Sigmoid colon (tissue), 7 donors: ENCODE data around the gene TLE1. TPM values are rescaled to one million over a fixed set of nuclear protein-coding genes. Genes with fewer than 3 reads are reported as not detected.
"Not testable (repeated sequence)": the region's sequence is repeated elsewhere in the genome, so short reads cannot be mapped to it uniquely, and the experiment has no call there.

Experiments used
- DNase-seq: peaks from one replicate; pipeline ENCODE4 v3.0.0-alpha.2; 2019
- H3K27ac ChIP-seq, 4 donors: fragments of 200-600 bp; sonication (generic); one replicate each; pipeline ENCODE4 v1.5.1; 2016 to 2019; ENCODE audit warnings: mild to moderate bottlenecking in 1 of 4
- H3K27me3 ChIP-seq, 3 donors: fragments of 200-600 bp; sonication (generic); one replicate each; pipeline ENCODE4 v1.5.1; 2019; ENCODE audit warnings: mild to moderate bottlenecking in 1 of 3
- H3K36me3 ChIP-seq, 4 donors: fragments of 200-600 bp; sonication (generic); one replicate each; pipeline ENCODE4 v1.5.1; 2016 to 2019
- H3K4me1 ChIP-seq, 4 donors: fragments of 200-600 bp; sonication (generic); one replicate each; pipeline ENCODE4 v1.5.1; 2017 to 2019
- H3K4me3 ChIP-seq, 4 donors: fragments of 200-600 bp; sonication (generic); one replicate each; pipeline ENCODE4 v1.5.1; 2017 to 2019; ENCODE audit warnings: mild to moderate bottlenecking in 2 of 4, moderate library complexity in 1 of 4
- H3K9me3 ChIP-seq, 4 donors: fragments of 200-600 bp in 3 of 4; sonication (generic) in 3 of 4; one replicate each; pipeline versions ENCODE4 v1.5.1 to v1.6.1; 2013 to 2019
- CTCF ChIP-seq, 4 experiments: fragments of 450-650 bp in 3 of 4; fragments of 200-600 bp in 1 of 4; IDR thresholded peaks; one replicate each; pipeline ENCODE4 v1.5.1; 2016 to 2019; ENCODE audit warnings: antibody characterized with exemption in 4 of 4, mild to moderate bottlenecking in 3 of 4, moderate library complexity in 2 of 4
- EP300 ChIP-seq, 4 donors: sonication (generic); formaldehyde crosslinking; IDR thresholded peaks; one replicate each; pipeline ENCODE4 v1.6.1; 2017; ENCODE audit warnings: antibody characterized with exemption in 4 of 4
- POLR2A ChIP-seq, 2 donors: fragments of 450-650 bp; IDR thresholded peaks; one replicate each; pipeline ENCODE4 v1.6.1; 2016; ENCODE audit warnings: antibody characterized with exemption in 2 of 2, mild to moderate bottlenecking in 2 of 2, moderate library complexity in 2 of 2
- POLR2AphosphoS5 ChIP-seq, 4 donors: sonication (generic); formaldehyde crosslinking; IDR thresholded peaks; one replicate each; pipeline ENCODE4 v1.6.1; 2017; ENCODE audit warnings: antibody characterized with exemption in 4 of 4
- WGBS, 2 donors: extraction: QIAGEN DNeasy Blood & Tissue Kit; methylation state at CpG; one replicate each; pipeline ENCODE4 v1.1.7; 2013; 5-methylcytosine and 5-hydroxymethylcytosine counted together
- intact Hi-C: fragments of 100-400 bp; cut with DNase I; formaldehyde crosslinking; loops from one replicate; pipeline ENCODE4 v1.15.1; 2023
- polyA plus RNA-seq, 3 donors: library from polyadenylated mRNA; stranded (reverse); fragments of 200-250 nt; gene quantifications; one replicate each; pipeline ENCODE4 v1.2.3, GENCODE V29; 2013
- total RNA-seq, 4 donors: library from RNA; depleted of rRNA; stranded (reverse); fragments of >200 nt; gene quantifications; one replicate each; pipeline ENCODE4 v1.1.0, GENCODE V29; 2016
- donor health status: healthy with polysubstance abuse.
- donor health status: Bipolar disorder and iron deficiency.
- donor health status: healthy.

Gene TLE1
- total and polyA plus RNA-seq, 7 donors = 28.9 to 54.6 (median 45.7) TPM

- intact Hi-C loops = no loop called here
Observed at GRCh38 chr9:81693671-81694378, 4.5 kb upstream of the TLE1 start.

GRCh38 chr9:81690251-81690851, 1.0 kb upstream of the TLE1 start:
- Histone ChIP-seq H3K36me3 (peaks cover 0 to 5% (median 0%) of the 10 kb centered on the region in 4 donors), H3K9me3 (no peaks in the 10 kb centered on the region), H3K4me1 (peaks cover 0 to 24% (median 16%) of the 10 kb centered on the region in 4 donors), H3K27ac (peak overlapping the region; percentile 81 to 96 (median 94)), H3K4me3 (peak overlapping the region; percentile 33 to 95 (median 85)), H3K27me3 (no peaks in the 10 kb centered on the region)
- intact Hi-C loops = no loop called here
- 3 to 8% methylated on average over 23 of the region's 23 CpGs for WGBS, 2 donors
- peak; percentile 81 for DNase-seq
- TF ChIP-seq POLR2AphosphoS5 (IDR thresholded peaks at IDR 0.05) = no peak
- TF ChIP-seq POLR2A (IDR thresholded peaks at IDR 0.05) = no peak
- no peak for TF ChIP-seq EP300 (IDR thresholded peaks at IDR 0.05)
- no peak for TF ChIP-seq CTCF (IDR thresholded peaks at IDR 0.05)

More at GRCh38 chr9:81693671-81694378, 4.5 kb upstream of the TLE1 start:
- Histone ChIP-seq H3K27me3 (no peaks in the 10 kb centered on the region), H3K27ac (no peak overlapping the region), H3K9me3 (no peaks in the 10 kb centered on the region), H3K4me1 (peaks cover 0 to 9% (median 4%) of the 10 kb centered on the region in 4 donors), H3K4me3 (no peak overlapping the region), H3K36me3 (no peaks in the 10 kb centered on the region)
- WGBS, 2 donors = 75 to 80% methylated on average over 6 of the region's 6 CpGs
- no peak for TF ChIP-seq POLR2A (IDR thresholded peaks at IDR 0.05)
- no peak for TF ChIP-seq EP300 (IDR thresholded peaks at IDR 0.05)
- TF ChIP-seq POLR2AphosphoS5 (IDR thresholded peaks at IDR 0.05) = no peak
- TF ChIP-seq CTCF (IDR thresholded peaks at IDR 0.05) = no peak
- no peak for DNase-seq

- 1% methylated on average over 21 of the region's 21 CpGs for WGBS, 2 donors
- Histone ChIP-seq H3K27ac (peak overlapping the region; percentile 94 to 96 (median 96)), H3K4me1 (peaks cover 0 to 36% (median 30%) of the 10 kb centered on the region in 4 donors), H3K36me3 (peaks cover 0 to 12% (median 0%) of the 10 kb centered on the region in 4 donors), H3K4me3 (peak overlapping the region; percentile 83 to 95 (median 86))
- DNase-seq, H3K27me3 ChIP-seq, H3K9me3 ChIP-seq: not testable (repeated sequence)
- intact Hi-C loops = loop anchor here (5.0 to 10.0 kb wide), 6 partner anchors 158 to 1082 kb away; no protein-coding TSS in a partner anchor
Observed at GRCh38 chr9:81689093-81689342, 329 bp downstream of the TLE1 start.

GRCh38 chr9:81688262-81689092, 870 bp downstream of the TLE1 start:
- TF ChIP-seq POLR2AphosphoS5 (IDR thresholded peaks at IDR 0.05) = peak in 2 of 4 donors; percentile 64 to 83
- TF ChIP-seq EP300 (IDR thresholded peaks at IDR 0.05) = peak in 1 of 4 donors; percentile 23
- TF ChIP-seq POLR2A (IDR thresholded peaks at IDR 0.05) = peak in 1 of 2 donors; percentile 17
- Histone ChIP-seq H3K4me3 (peak overlapping the region; percentile 83 to 95 (median 86)), H3K4me1 (peaks cover 0 to 40% (median 34%) of the 10 kb centered on the region in 4 donors), H3K36me3 (peaks cover 0 to 12% (median 0%) of the 10 kb centered on the region in 4 donors), H3K27ac (peak overlapping the region; percentile 94 to 96 (median 96))
- intact Hi-C loops = loop anchor here (5.0 to 10.0 kb wide), 6 partner anchors 159 to 1081 kb away; no protein-coding TSS in a partner anchor
- WGBS, 2 donors = 1% methylated on average over 107 of the region's 107 CpGs
- peak; percentile 88 for DNase-seq
- not testable (repeated sequence) for H3K9me3 ChIP-seq, H3K27me3 ChIP-seq

GRCh38 chr9:81687521-81688261, 1.7 kb downstream of the TLE1 start:
- no peaks in the 10 kb centered on the region for H3K9me3 ChIP-seq
- TF ChIP-seq EP300 (IDR thresholded peaks at IDR 0.05) (no peak), CTCF (IDR thresholded peaks at IDR 0.05) (no peak), POLR2AphosphoS5 (IDR thresholded peaks at IDR 0.05) (peak in 1 of 4 donors; percentile 50)
- no peaks in the 10 kb centered on the region for H3K27me3 ChIP-seq
- intact Hi-C loops = loop anchor here (2.0 to 10.0 kb wide), 8 partner anchors 15 to 1080 kb away; no protein-coding TSS in a partner anchor
- 0 to 1% methylated on average over 51 of the region's 51 CpGs for WGBS, 2 donors
- DNase-seq = peak; percentile 82
- peaks cover 0 to 48% (median 42%) of the 10 kb centered on the region in 4 donors for H3K4me1 ChIP-seq
- H3K36me3 ChIP-seq = peaks cover 0 to 12% (median 0%) of the 10 kb centered on the region in 4 donors
- H3K27ac ChIP-seq = peak overlapping the region; percentile 94 to 96 (median 96)
- H3K4me3 ChIP-seq = peak overlapping the region; percentile 83 to 95 (median 86)
